DND-41 (cell line): ENCODE measurements around the gene OTULINL.
A peak's percentile ranks its signal among the peaks of the same experiment; 100 is the strongest.

Source experiments
- ATAC-seq: fragments of 200-7000 bp; cut with Tn5 transposase; 3 replicates; pipeline ENCODE4 v1.9.1; 2021; ENCODE audit warnings: low read depth; ENCODE audit not compliant: insufficient read depth
- DNase-seq: peaks from one replicate; pipeline ENCODE4 v3.0.0-alpha.2; 2020
- H2AFZ ChIP-seq: 2 replicates; pipeline ENCODE4 v1.6.0; 2012; ENCODE audit warnings: low read depth, low read length
- H3K27ac ChIP-seq: 2 replicates; pipeline ENCODE4 v1.5.1; 2012; ENCODE audit warnings: low read length, inconsistent platforms
- H3K27me3 ChIP-seq: fragments of 200-600 bp; sonication (generic); 2 replicates; pipeline ENCODE4 v1.6.0; 2012; ENCODE audit warnings: low read length, mild to moderate bottlenecking, inconsistent platforms; ENCODE audit not compliant: insufficient read depth, poor library complexity
- H3K36me3 ChIP-seq: 2 replicates; pipeline ENCODE4 v1.5.1; 2012; ENCODE audit warnings: low read length, inconsistent platforms; ENCODE audit not compliant: insufficient read depth
- H3K4me1 ChIP-seq: 2 replicates; pipeline ENCODE4 v1.5.1; 2012; ENCODE audit warnings: mild to moderate bottlenecking, low read length; ENCODE audit not compliant: insufficient read depth
- H3K4me2 ChIP-seq: 2 replicates; pipeline ENCODE4 v1.6.0; 2012; ENCODE audit warnings: mild to moderate bottlenecking, moderate library complexity, low read length, inconsistent platforms; ENCODE audit not compliant: insufficient read depth
- H3K4me3 ChIP-seq, 2 experiments: fragments of 200-600 bp in 1 of 2; shearing (Covaris generic) in 1 of 2; 2 replicates each; pipeline ENCODE4 v1.5.1; 2012 to 2016; ENCODE audit warnings: inconsistent platforms in 2 of 2, low read length in 2 of 2, mild to moderate bottlenecking in 2 of 2, low read depth in 1 of 2, moderate library complexity in 1 of 2
- H3K79me2 ChIP-seq: 2 replicates; pipeline ENCODE4 v1.6.0; 2012; ENCODE audit warnings: low read length, inconsistent platforms; ENCODE audit not compliant: insufficient read depth
- H3K9ac ChIP-seq: 2 replicates; pipeline ENCODE4 v1.6.0; 2012; ENCODE audit warnings: low read depth, mild to moderate bottlenecking, inconsistent platforms, low read length, moderate library complexity
- H3K9me3 ChIP-seq: 2 replicates; pipeline ENCODE4 v1.5.1; 2012; ENCODE audit warnings: low read length, moderate library complexity, mild to moderate bottlenecking, inconsistent platforms; ENCODE audit not compliant: insufficient read depth, severe bottlenecking
- H4K20me1 ChIP-seq: 2 replicates; pipeline ENCODE4 v1.6.0; 2012; ENCODE audit warnings: low read length; ENCODE audit not compliant: insufficient read depth
- EZH2 ChIP-seq: IDR thresholded peaks from 3 replicates; pipeline ENCODE4 v1.6.1; 2012; ENCODE audit warnings: borderline replicate concordance, low read depth, mild to moderate bottlenecking, moderate library complexity, low read length, inconsistent platforms; ENCODE audit not compliant: severe bottlenecking
- TF ChIP-seq, protein P1 (sequence below): IDR thresholded peaks from 2 replicates; pipeline ENCODE4 v1.5.1; 2012; ENCODE audit warnings: borderline replicate concordance, low read length, moderate library complexity, mild to moderate bottlenecking; ENCODE audit not compliant: poor library complexity, severe bottlenecking; ENCODE audit errors: extremely low read depth

Gene OTULINL

DNA sequence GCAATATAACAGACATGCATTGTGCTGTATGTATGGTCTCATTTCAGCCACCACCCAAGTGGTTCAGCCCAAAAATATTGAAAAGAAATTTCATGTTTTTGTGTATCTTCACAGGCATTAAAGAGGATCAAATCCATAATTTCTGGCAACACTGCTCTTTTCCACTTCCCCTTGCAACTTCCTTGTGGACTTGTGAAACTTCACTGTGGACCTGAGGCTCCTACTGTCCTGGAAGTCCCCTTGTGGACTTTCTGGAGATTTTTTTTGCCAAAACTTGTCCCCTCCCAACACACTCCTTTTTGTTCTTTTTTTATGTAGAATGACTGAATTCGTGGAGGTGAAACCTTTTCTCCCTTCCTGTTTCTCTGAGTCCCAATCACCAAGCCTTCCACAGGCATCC, 14.3 kb downstream of the OTULINL start:
- peak overlapping the region; percentile 51 for H3K4me2 ChIP-seq
- H3K9ac ChIP-seq = no peak overlapping the region
- peaks cover 15% of the 10 kb centered on the region for H3K4me1 ChIP-seq
- H3K9me3 ChIP-seq = no peaks in the 10 kb centered on the region
- H3K36me3 ChIP-seq = no peaks in the 10 kb centered on the region
- H4K20me1 ChIP-seq = no peaks in the 10 kb centered on the region
- DNase-seq (no peak), ATAC-seq (no peak)
- H3K27ac ChIP-seq = no peak overlapping the region
- no peak overlapping the region for H3K4me3 ChIP-seq
- no peaks in the 10 kb centered on the region for H3K79me2 ChIP-seq
- TF ChIP-seq, protein P1, sequence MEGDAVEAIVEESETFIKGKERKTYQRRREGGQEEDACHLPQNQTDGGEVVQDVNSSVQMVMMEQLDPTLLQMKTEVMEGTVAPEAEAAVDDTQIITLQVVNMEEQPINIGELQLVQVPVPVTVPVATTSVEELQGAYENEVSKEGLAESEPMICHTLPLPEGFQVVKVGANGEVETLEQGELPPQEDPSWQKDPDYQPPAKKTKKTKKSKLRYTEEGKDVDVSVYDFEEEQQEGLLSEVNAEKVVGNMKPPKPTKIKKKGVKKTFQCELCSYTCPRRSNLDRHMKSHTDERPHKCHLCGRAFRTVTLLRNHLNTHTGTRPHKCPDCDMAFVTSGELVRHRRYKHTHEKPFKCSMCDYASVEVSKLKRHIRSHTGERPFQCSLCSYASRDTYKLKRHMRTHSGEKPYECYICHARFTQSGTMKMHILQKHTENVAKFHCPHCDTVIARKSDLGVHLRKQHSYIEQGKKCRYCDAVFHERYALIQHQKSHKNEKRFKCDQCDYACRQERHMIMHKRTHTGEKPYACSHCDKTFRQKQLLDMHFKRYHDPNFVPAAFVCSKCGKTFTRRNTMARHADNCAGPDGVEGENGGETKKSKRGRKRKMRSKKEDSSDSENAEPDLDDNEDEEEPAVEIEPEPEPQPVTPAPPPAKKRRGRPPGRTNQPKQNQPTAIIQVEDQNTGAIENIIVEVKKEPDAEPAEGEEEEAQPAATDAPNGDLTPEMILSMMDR = no peak
- no peak for TF ChIP-seq EZH2
- peak overlapping the region; percentile 10 for H2AFZ ChIP-seq
- H3K27me3 ChIP-seq = no peaks in the 10 kb centered on the region

GRCh38 chr5:14597080-14597479, 15.5 kb downstream of the OTULINL start:
- no peak overlapping the region for H3K4me3 ChIP-seq
- H3K27ac ChIP-seq = no peak overlapping the region
- H3K4me1 ChIP-seq = peaks cover 15% of the 10 kb centered on the region
- H3K9me3 ChIP-seq = no peaks in the 10 kb centered on the region
- ATAC-seq (no peak), DNase-seq (no peak)
- no peak overlapping the region for H2AFZ ChIP-seq
- H4K20me1 ChIP-seq = no peaks in the 10 kb centered on the region
- H3K36me3 ChIP-seq = no peaks in the 10 kb centered on the region
- H3K27me3 ChIP-seq = no peaks in the 10 kb centered on the region
- no peak overlapping the region for H3K9ac ChIP-seq
- H3K79me2 ChIP-seq = no peaks in the 10 kb centered on the region
- H3K4me2 ChIP-seq = no peak overlapping the region
- TF ChIP-seq, protein P1 = no peak
- TF ChIP-seq EZH2 = no peak

DNA sequence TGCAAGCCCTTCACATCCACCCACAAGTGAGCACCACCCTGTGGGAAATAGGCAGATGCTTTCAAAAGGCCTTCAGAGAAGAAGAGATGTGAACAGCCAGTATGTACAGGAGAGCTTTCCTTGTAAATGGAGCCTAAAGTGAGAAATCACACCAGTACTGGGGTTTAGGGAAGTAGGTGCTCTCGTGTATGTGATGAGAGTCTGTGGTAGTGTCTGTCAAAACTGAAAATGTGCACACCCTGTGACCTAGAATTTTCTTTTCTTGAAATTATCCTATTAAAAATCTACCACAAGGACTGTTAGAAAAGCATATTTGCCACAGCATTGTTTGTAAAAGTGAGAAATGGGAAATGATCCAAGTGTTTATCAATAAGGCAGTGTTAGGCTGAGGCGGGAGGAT, 16.6 kb downstream of the OTULINL start:
- no peak for ATAC-seq
- Histone ChIP-seq H3K4me2 (no peak overlapping the region), H3K36me3 (no peaks in the 10 kb centered on the region), H3K9ac (no peak overlapping the region), H3K4me1 (peaks cover 15% of the 10 kb centered on the region), H3K27me3 (no peaks in the 10 kb centered on the region), H3K79me2 (no peaks in the 10 kb centered on the region), H4K20me1 (no peaks in the 10 kb centered on the region), H2AFZ (no peak overlapping the region), H3K9me3 (no peaks in the 10 kb centered on the region), H3K4me3 (no peak overlapping the region), H3K27ac (no peak overlapping the region)
- TF ChIP-seq, protein P1 = no peak
- no peak for TF ChIP-seq EZH2
- DNase-seq = no peak
